ENCODE results near the gene WDR7. TPM values are rescaled to one million over a fixed set of nuclear protein-coding genes. Genes with fewer than 3 reads are reported as not detected.

The WDR7 gene
- total RNA-seq, 2 experiments from 2014 or later: 28.8 to 30.5 TPM

DNA sequence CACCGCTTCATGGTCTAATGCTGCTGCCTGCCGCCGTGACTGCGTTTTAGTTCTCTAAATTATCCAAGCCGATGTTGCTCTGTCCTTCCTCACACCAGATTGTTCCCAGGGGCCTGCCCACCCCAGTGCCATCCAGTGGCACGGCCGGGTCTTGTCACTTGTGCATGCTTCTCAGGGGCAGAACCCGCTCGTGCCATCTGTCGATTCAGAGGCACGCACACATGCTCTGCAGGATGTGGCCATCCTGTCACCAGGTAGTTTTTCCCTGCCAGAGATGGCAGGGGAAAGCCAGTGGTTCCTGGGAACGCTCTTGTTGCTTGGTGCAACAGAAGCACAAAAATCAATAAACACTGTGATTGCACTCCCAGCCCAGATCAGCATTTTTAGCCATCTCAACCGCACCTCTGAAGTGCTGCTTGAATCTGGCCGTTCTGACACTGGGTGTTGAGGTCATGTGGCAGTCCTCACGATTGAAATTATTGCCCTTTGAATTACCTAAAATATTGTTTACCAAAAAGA is 376.1 kb downstream of the WDR7 start:
- Histone ChIP-seq H3K4me1 (ENCODE audit: insufficient read depth, low read length) (no peaks in the 10 kb centered on the region), H3K36me3 (ENCODE audit: insufficient read depth, low read length) (peaks cover 30% of the 10 kb centered on the region), H3K27ac (ENCODE audit: low read depth in 1 of 2, low read length in 2 of 2) (no peak overlapping the region), H3K27me3 (ENCODE audit: control insufficient read depth in 1 of 2, insufficient read depth in 2 of 2, low read length in 2 of 2) (no peaks in the 10 kb centered on the region), H3K9me3 (ENCODE audit: control insufficient read depth in 1 of 2, insufficient read depth in 1 of 2, low read length in 2 of 2) (no peaks in the 10 kb centered on the region), H3K4me3 (ENCODE audit: low read length) (no peak overlapping the region)
- ChIA-PET CTCF (no interaction called here), POLR2A (no interaction called here)
- DNase-seq (no peak), ATAC-seq (ENCODE audit: poor library complexity) (no peak)
- H3K27ac Mint-ChIP-seq: no peak overlapping the region
- intact Hi-C loops (cut with DNase I, micrococcal nuclease): no loop called here
- H3K36me3 Mint-ChIP-seq (ENCODE audit: low read depth): peaks cover 89% of the 10 kb centered on the region
- no peaks in the 10 kb centered on the region for H3K27me3 Mint-ChIP-seq
- H3K9me3 Mint-ChIP-seq: no peaks in the 10 kb centered on the region
- TF ChIP-seq CTCF (IDR thresholded peaks at IDR 0.05): no peak
- no peaks in the 10 kb centered on the region for H3K4me1 Mint-ChIP-seq (ENCODE audit: low read depth)
- no peak overlapping the region for H3K4me3 Mint-ChIP-seq

- Histone ChIP-seq H3K9me3 (ENCODE audit: control insufficient read depth in 1 of 2, insufficient read depth in 1 of 2, low read length in 2 of 2) (no peaks in the 10 kb centered on the region), H3K27me3 (ENCODE audit: control insufficient read depth in 1 of 2, insufficient read depth in 2 of 2, low read length in 2 of 2) (no peaks in the 10 kb centered on the region), H3K4me1 (ENCODE audit: insufficient read depth, low read length) (no peaks in the 10 kb centered on the region), H3K36me3 (ENCODE audit: insufficient read depth, low read length) (peaks cover 30% of the 10 kb centered on the region), H3K4me3 (ENCODE audit: low read length) (no peak overlapping the region), H3K27ac (ENCODE audit: low read depth in 1 of 2, low read length in 2 of 2) (no peak overlapping the region)
- TF ChIP-seq CTCF (IDR thresholded peaks at IDR 0.05): no peak
- Mint-ChIP-seq H3K36me3 (ENCODE audit: low read depth) (peaks cover 73% of the 10 kb centered on the region), H3K27me3 (no peaks in the 10 kb centered on the region), H3K4me3 (no peak overlapping the region), H3K9me3 (no peaks in the 10 kb centered on the region), H3K4me1 (ENCODE audit: low read depth) (no peaks in the 10 kb centered on the region), H3K27ac (no peak overlapping the region)
- ATAC-seq (ENCODE audit: poor library complexity) (no peak), DNase-seq (no peak)
- intact Hi-C loops (cut with DNase I, micrococcal nuclease): no loop called here
- POLR2A ChIA-PET: no interaction called here
- CTCF ChIA-PET: no interaction called here
Observed at GRCh38 chr18:57029761-57030160, 378.6 kb downstream of the WDR7 start.

GRCh38 chr18:57030417-57030816 is 379.3 kb downstream of the WDR7 start:
- no peak for TF ChIP-seq CTCF (IDR thresholded peaks at IDR 0.05)
- ChIA-PET CTCF (no interaction called here), POLR2A (no interaction called here)
- H3K27ac ChIP-seq (ENCODE audit: low read depth in 1 of 2, low read length in 2 of 2): no peak overlapping the region
- H3K9me3 ChIP-seq (ENCODE audit: control insufficient read depth in 1 of 2, insufficient read depth in 1 of 2, low read length in 2 of 2): no peaks in the 10 kb centered on the region
- H3K27me3 ChIP-seq (ENCODE audit: control insufficient read depth in 1 of 2, insufficient read depth in 2 of 2, low read length in 2 of 2): no peaks in the 10 kb centered on the region
- Mint-ChIP-seq H3K9me3 (no peaks in the 10 kb centered on the region), H3K27ac (no peak overlapping the region), H3K4me1 (ENCODE audit: low read depth) (no peaks in the 10 kb centered on the region), H3K36me3 (ENCODE audit: low read depth) (peaks cover 67% of the 10 kb centered on the region), H3K4me3 (no peak overlapping the region), H3K27me3 (no peaks in the 10 kb centered on the region)
- no peak overlapping the region for H3K4me3 ChIP-seq (ENCODE audit: low read length)
- no peak for ATAC-seq (ENCODE audit: poor library complexity)
- H3K36me3 ChIP-seq (ENCODE audit: insufficient read depth, low read length): peaks cover 30% of the 10 kb centered on the region
- intact Hi-C loops (cut with DNase I, micrococcal nuclease): no loop called here
- no peaks in the 10 kb centered on the region for H3K4me1 ChIP-seq (ENCODE audit: insufficient read depth, low read length)
- DNase-seq: no peak
